CD4-positive, alpha-beta T cell treated with Interleukin-15 for 1 hour (primary cell): Measurements from ENCODE around the gene NOTUM.
A peak's percentile ranks its signal among the peaks of the same experiment; 100 is the strongest.

Experiments
- DNase-seq: peaks from one replicate; pipeline ENCODE4 v3.0.0-alpha.2; 2020

The NOTUM gene

DNA sequence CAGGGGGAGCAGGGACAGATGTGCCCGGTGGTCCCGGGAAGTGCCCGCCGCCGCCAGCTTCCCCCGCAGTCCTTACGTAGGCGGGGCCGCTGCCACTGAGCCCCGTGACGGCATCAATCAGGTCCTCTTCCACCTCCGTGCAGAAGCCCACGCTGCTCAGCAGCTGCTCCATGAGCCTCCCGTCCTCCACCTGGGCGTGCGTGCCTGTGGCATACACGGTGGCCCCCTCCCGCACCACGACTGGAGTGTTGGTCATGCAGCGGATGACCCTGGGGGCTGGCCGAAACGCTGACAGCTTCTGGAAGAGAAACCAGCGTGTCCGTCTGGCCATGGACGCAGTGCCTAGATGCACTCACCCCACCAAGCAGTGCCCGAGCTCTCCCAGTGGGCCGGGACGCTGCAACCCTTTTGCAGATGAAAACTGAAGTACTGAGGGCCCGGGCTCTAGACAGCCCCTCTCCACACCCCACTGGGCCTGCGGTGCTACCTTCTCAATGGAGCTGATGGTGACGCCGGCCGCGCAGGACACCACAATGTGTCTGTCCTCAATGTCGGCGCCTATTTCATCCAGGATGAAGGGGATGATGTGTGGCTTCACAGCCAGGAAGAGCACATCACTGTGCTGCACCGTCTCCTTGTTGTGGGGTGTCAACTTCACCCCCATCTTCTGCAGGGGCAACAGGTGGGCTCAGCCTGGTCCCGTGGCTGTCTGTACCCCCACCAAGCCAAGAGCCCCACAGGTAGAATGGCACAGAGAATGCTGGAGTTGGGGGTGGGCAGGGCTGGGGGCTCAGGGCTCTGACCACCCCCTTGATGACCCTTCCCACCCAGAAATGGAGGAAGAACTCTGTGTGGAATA is 25.9 kb downstream of the NOTUM start:
- no peak for DNase-seq

DNA sequence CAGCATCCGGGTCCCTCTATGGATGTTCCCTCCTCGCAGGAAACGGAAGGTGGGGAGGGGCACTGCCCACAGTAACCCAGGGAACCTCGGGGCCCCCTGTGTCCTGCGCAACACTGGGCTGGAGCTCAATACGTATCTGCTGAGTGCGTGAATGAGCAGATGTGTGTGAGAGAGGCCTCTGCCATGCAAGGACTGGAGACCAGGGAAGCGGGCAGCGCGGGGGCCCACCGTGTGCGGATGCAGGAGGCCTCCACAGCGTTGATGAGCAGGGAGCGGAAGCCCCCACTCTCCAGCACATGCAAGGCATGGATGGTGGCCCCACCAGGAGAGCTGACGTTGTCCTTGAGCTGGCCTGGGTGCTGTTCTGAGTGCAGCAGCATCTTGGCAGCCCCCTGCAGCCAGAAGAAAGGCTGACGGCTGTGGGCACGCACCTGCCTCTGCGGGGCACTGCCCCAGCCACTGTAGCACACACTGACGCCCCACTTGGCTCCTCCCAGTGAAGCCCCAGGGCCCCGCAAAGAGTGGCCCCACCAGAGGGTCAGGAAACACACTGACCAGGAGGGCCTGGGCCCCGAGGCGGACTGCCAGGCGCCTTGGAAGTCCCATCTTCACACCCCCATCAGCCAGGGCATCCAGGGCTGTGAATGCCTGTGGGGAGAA is 26.8 kb downstream of the NOTUM start:
- no peak for DNase-seq

DNA sequence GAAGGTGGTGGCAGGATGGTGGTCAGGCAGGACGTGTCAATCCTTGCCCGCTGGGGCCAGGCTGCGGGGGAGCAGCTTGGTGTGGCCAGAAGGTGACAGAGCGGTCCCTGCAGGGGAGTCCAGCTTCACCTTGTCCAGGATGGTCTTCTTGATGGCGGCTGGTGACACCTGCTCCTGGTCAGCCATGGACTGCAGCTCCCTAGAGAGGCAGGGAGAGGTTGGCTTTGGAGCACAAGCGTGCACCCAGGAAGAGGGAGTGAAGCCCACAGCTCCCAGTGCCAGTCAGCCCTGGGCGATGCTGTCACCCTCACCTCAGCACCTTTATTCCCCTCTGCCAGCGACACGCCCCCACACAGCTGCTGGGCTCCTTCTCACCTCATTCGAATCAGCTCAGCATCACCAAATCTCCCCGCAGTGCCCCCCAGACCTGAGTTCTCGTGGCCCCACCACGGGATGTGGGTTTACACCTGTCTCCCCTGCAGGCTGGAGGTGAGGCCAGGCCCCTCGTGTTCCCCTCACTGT is 27.7 kb downstream of the NOTUM start:
- DNase-seq = no peak

DNA sequence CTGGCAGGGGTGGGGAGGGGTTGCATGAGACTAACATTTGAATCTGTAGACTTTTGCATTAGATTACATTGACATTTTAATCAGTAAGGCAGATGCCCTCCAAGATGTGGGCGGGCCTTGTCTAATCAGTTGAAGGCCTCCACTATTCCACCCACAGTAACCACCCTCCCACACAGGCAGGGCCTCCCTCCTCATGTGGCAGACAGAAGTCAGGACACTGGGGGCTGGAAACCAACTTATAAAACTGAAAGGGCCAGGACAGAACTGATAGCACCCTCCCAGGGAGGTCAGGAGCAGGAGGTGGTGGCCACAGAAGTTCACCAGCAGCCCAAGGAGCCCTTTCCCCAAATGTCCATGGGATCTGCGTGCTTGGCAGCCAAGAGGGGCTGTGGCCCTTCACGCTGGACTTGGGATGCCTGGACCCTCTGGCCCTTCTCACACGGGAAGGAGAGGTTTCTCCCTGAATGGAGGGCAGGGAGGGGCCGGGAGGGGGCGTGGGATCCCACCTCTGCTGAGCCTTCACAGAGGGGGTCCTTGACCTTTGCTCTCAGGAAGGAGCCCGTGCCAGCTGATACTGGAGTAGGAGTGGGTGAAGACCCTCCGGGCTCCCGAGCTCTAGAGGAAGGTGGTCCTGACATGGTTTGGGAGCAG is 28.5 kb downstream of the NOTUM start:
- no peak for DNase-seq

DNA sequence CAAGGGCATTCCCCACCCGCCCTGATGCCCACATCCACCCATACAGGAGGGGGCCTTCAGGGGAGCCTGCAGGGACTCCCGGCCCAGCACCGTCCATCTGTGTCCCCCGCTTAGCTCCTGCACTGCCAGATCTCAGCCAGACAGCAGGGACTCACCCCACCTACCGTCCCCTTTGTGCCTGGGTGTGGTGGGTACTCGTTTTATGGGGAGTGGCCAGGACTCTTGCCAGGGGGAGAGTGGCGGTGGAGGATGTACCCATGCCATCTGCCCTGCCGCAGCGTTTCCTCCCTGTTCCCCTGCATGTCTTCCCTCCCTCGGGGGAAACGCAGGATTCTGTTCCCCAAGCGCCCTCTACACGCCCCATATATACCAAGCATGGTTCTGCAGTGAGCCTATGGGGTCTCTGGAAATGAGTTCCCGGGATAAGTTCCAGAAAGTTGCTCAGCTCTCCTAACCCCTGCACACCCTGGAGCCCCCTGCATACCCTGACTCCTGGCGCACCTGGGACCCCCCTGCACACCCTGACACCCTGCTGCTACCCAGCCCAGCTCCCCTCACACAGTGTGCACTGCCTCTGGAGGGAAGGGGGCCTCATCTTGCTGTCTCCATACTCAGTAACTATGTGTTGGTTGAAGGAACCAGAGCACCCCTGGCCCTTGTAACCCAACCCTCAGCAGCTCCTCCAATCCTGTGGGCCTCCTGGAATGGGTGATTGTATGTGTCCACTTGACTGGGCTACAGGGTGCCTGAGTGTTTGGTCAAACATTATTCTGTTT is 29.2 kb downstream of the NOTUM start:
- DNase-seq = no peak

DNA sequence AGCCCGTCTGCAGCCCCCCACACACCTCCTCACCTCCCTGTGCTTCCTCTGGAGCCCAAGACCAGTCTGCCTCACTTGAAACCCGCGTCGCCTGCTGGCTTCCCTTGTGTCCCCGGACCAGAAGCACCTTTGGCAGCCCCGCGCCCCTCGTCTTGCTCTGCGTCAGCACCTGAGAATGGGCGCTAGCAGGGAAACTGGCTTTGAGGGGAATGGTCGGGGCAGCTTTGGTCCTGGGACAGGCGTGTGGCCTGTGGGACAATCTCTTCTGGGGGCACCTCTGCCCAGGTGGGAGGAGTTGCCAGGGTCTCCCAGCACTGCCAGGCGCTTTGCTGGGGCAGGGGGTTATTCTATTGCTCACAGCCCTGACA is 29.8 kb downstream of the NOTUM start:
- no peak for DNase-seq

DNA sequence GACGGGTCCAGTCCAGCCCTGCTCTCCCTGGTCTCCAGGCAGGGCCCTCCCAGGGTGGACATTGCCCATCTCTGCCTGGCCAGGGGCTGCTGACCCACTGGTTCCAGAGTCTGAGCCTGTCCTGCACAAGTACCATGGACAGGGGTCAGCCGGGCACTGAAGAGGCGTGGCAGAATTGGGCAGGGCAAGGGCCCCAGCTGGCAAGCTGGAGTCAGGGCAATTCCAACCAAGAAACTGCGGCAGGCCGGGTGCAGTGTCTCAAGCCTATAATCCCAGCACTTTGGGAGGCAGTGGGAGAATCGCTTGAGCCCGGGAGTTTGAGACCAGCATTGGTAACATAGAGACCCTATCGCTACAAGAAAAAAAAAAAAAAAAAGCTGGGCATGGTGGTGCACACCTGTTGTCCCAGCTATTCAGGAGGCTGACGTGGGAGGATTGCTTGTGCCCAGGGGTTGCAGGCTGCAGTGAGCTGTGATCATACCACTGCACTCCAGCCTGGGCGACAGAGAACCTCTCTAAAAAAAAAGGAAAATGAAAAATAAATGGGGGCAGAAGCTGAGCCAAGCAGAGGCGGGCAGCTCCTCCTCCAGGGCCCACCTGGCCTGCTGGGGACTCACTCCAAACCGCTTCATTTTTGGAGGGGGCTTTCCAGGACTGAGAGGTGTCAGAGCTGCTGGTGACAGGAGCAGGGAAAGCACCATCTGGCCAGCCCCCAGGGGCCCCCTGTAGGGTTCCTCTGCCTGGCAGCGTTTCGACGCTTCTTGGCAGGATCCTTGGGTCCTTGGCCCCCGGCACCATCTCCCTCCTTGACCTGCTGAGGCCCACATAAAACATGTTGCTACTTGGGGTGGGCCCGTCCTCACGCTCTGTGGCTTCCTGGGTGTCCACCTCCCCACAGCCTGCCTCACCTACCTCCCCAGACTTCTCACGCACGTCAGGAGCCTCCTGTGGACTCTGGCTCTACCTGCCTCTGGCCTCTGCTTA is 30.6 kb downstream of the NOTUM start:
- no peak for DNase-seq

DNA sequence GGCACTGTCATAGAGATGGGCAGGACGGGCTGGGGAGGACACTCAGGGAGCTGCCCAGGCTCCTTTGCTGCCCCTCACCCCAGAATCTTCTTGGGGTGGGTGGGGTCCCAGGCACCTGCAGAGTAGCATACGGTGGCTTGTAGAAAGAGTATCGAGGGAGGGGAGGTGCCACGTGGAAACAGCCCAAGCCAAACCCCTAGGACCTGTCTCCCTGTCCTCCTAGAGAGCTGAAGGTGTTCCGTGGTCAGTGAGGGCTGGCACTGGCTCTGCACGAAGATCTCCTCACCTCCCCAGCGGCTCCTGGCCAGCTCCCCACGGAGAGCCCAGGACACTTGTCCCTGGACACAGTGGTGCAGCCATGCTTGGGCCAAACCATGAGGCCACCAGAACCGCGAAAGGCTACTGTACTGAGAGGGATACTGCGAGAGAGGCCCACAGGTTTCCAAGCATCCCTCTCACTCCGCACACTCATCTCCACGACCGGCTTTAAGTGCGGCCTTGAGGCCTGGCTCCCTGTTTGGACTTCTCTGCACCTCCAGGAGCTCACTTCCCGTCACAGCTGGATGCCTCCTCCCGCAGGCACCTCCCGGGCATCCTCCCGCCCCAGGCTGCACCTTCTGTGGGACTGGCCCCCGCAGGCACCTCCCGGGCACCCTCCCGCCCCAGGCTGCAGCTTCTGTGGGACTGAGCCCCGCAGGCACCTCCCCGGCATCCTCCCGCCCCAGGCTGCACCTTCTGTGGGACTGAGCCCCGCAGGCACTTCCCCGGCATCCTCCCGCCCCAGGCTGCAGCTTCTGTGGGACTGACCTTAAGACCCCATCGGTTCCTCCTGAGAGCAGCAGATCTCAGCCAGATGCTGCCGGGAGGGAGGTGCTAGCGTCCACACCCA is 31.5 kb downstream of the NOTUM start:
- DNase-seq = no peak

DNA sequence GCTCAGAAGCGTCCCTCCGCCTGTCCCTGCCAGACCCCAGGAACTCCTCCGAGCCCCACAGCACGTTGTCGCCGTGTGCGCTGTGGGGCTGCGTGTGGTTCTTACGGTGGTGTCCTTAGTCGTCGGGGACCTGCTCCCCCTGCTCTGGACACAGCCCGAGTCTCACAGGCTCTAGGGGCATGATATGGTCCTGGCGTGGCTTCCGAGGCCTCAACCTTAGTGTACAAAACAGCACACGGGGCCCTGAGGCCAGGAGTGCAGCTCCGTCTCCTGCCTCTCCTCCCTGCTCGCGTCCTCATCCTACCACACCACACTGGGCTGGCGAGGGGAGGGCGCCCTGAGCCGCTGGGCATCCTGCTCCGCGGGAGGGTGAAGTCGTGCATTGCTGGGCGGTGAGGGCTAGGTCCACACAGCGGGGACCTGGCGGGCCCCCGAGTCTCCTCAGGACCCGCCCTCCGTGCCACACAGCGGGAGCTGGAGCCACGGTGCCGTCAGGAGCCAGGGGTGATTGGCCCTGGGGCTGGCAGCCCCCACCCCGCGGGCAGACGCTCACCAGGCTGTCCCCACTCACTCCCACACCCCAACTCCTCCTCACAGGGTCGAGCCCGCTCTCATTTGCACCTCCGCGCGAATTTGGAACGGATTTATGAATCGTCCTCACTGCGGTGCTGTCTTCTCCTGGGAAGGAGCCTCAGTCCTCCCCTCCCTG is 32.3 kb downstream of the NOTUM start:
- DNase-seq = no peak

DNA sequence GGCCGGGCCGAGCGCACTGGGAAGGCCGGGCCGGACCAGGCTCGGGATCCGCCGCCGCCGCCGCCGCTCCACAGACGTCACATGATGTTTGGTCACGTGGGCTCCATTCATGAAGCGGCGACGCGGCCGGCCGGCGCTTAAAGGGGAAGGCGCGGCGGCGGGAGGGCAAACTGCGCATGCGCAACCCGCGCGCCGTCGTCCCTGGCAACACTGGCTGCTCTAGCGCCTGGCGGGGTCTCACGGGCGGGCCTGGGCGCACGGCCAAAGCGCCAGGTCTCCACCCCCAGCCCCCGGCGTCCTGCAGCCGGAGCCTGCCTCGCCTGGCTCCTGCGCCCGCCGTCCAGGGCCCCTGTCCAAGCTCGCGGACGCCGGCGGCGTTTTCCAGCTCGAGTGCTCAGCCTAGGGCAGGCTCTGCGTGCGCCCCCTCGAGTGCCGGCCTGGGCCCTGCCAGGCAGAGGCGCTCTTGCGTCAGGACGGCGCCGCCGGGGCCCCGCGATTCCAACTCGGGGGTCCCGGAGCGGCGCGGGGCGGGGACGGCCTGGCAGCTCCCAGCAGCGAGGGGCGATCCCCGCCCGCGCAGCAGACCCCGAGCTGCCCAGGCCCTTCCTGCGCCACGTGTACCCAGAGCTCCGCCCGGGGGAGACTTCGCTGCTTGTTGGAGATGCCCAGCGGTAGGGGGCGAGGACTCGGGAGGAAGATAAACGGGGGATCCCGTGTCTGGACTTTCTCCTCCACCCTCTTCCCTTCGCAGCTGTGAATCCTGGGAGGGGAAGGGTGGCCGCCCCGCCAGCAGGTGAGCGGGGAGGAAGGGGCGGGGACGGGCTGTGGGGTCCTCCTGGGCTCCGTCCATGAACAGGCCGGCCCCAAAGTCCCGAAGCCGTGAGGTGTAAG is 33.1 kb downstream of the NOTUM start, which contains the start of gene MAFG:
Gene MAFG, minus strand, starts transcription at position 83 of the 891 bp plus-strand sequence. CDS start 4,550 bp downstream, outside the sequence.
- DNase-seq = peak; percentile 91

DNA sequence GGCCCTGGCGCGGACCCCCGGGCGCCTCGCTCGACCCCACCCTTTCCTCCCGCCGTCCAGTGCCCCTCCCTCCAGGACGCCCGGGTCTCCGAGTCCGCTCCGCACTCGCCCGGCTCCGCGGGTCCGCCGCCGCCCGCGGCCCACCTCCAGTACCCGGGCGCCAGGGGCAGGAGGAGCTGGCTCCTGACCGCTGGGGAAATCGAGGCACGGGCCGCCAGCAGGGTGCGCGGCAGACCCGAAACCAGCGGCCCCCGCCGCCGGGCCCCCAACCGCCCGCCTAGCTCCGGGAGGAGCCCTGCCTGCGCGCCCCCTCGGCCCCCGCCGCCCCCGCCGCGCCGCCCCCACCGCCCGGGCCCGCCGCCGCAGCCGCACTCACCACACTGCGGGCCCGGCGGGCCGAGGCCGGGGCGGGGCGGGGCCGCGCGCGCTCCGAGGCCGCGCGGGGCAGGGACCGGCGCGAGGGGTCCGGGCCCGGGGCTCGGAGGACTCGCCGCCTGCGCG is 33.8 kb downstream of the NOTUM start:
- no peak for DNase-seq

DNA sequence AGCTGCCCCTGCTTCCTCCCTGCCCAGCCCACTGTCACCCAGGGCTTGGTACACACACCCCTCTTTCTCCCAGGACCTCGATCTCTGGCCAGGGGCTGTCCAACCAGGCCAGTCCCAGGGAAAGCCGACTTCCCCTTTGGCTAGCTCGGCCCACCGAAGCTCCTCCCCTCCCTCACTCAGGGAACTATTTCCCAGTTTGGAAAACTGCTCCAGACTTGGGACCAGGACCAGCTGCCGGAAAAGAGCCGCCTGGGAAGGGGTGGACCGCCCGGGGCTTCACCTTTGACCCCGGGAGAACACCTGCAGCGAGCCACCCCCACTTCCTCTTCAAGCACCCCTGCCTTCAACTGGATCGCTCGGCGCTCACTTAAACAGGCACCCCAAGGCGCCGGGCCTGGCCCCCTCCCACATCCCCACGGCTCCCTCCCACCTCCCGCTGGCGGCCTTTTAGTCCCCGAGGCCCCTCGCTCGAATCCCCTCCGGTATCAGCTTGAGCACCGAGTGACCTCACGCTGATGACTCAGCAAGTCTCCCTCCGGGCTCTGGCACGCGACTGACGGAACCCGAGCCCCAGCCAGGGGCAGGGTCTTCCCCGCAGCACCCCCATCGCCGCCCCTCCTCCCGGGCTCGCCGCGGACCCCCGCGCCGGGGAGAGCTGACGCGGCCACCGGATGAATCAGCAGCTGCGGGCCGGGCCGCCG is 34.4 kb downstream of the NOTUM start:
- peak; percentile 69 for DNase-seq

DNA sequence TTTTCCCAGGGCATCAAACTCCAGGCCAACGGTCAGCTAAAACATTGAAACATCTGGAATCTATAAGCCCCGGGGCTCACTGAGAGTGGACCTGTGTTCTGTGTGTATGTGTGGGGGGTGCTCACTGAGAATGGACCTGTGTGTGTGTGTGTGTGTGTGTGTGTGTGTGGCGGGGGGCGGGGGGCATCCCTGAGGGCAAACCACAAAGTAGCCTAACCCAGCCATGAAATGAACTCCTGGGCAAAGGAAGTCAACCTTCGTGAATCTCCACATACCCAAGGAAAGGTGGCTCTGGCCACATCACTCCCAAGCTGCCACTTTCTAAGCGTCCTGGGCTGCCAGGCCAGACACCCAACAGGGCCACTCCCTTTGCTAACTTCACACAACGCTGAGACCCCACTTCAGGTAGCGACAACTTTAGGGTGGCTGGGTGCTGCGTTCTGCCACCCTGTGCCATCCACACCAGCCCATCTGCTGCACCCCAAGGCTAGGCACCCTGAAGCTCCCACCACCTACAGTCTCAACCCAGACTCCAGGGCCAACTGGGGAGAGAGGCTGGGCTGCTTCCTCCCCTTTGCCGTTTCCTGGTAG is 35.0 kb downstream of the NOTUM start:
- DNase-seq = no peak

DNA sequence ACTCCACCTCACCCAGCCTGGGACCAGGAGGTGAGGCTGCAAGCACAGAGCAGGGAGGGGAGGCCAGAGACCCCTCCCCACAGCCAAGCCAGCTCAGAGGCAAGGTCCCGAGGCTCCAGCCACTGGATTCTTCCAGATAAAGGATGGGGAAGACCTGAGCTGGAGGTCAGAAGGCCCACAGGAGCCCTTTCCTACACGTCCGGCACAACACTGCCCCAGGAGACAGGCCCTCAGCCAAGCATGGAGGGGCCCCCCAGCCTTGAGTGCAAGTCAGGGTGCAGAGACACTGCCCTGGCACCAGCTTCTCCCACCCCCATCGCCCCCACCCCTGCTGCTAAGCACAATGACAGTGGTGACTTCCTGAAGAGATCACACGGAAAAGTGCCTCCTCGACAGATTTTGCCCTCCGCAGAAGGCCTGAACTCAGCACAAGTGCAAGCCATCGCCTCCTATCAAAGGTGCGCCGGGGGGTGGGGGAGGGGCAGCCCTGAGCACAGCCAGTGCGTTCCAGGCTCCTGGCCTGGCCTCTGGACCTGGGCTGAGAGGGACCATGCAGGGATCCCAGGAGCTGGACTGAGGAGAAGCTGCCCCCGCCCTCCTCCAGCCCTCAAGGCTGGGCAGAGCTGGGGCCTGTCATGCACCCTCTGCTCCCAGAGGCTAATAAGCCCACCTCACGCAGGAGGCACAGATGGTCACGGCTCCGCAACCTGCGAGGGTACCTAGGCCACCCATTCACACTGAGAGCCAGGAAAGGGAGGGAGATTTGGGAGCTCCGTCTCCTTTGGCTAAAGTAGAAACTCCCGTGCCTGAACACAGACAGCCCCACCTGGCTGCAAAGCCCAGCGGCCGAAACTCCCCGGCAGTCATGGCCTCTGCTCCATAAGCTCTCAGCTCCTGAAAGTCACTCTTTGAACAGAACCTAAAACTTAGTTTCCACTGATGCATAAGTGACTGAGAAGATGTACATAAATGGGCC is 36.1 kb downstream of the NOTUM start:
- no peak for DNase-seq

DNA sequence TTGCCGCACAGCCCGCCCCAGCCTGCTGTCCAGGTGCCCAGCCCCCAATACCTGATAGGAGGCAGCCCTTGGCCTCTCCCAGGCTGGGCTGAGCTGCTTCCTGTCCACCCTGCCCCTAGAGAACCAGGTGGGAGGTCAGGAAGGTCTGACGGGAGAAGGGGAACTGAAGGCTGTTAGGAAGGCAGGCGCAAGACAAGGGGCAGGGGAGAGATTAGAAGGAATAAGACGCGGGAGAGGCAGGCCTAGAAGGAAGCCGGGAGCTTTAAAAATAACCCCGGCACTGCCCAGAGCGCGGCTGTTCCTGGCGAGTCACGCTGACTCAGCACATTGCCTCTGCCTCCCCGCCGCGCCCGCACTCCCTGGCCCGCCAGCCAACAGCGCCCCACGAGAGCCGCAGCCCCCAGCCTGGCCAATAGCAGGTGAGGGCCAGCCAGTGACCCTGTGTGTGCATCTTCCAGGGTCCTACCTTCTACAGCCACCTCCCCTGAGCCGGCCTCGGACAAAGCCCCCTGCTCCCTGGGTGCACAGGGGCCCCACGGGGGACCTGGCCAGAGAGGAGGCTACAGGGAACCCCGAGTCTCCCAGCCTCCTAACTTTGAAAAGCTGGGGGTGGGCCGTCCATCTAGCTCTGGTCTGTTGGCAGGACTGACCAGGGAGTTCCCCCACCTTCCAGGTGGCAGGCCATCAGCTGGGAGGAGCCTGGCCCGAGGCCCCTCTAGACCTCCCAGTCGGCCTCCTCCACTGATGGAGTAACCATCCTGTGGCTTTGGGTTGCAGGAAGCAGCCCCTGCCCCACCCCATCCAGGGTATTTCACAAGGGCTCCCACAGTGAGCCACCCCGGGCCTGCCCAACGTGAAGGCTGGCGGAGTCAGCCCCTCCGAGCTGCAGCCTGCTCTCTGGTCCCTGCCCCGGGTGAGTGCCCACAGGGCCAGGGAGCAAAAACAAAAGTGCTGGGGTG is 37.4 kb downstream of the NOTUM start:
- DNase-seq = peak; percentile 57
